Lung (tissue), 12 donors: Measurements from ENCODE around the gene DYNLRB2. TPM values are rescaled to one million over a fixed set of nuclear protein-coding genes. Genes with fewer than 3 reads are reported as not detected.

Experiments used
- ATAC-seq: fragments of 200-7000 bp; cut with Tn5 transposase; one replicate; pipeline ENCODE4 v1.9.1; 2020; ENCODE audit warnings: moderate number of reproducible peaks; ENCODE audit not compliant: insufficient read depth, low FRiP score
- DNase-seq, 3 donors: peaks; one replicate each; pipeline ENCODE4 v3.0.0-alpha.2; 2013 to 2017
- H3K27ac ChIP-seq, 2 donors: one replicate each; pipeline ENCODE4 v1.5.1; 2013; ENCODE audit warnings: mild to moderate bottlenecking in 2 of 2, moderate library complexity in 2 of 2, control low read depth in 1 of 2, inconsistent platforms in 1 of 2, low read depth in 1 of 2, low read length in 1 of 2
- H3K27me3 ChIP-seq, 3 donors: one replicate each; pipeline ENCODE4 v1.5.1; 2013; ENCODE audit warnings: low read length in 2 of 3; ENCODE audit not compliant: control insufficient read depth in 3 of 3, insufficient read depth in 3 of 3
- H3K36me3 ChIP-seq, 4 donors: one replicate each; pipeline ENCODE4 v1.5.1; 2013; ENCODE audit warnings: low read length in 4 of 4, mild to moderate bottlenecking in 1 of 4, moderate library complexity in 1 of 4; ENCODE audit not compliant: control insufficient read depth in 4 of 4, insufficient read depth in 4 of 4
- H3K4me1 ChIP-seq, 5 donors: one replicate each; pipeline ENCODE4 v1.5.1; 2013; ENCODE audit warnings: low read length in 5 of 5, mild to moderate bottlenecking in 2 of 5, moderate library complexity in 1 of 5; ENCODE audit not compliant: control insufficient read depth in 5 of 5, insufficient read depth in 5 of 5
- H3K4me3 ChIP-seq: one replicate; pipeline ENCODE4 v1.5.1; 2013; ENCODE audit warnings: mild to moderate bottlenecking, control low read depth, moderate library complexity
- H3K9ac ChIP-seq, 2 donors: one replicate each; pipeline ENCODE4 v1.5.1; 2013; ENCODE audit warnings: low read length in 2 of 2, control low read depth in 1 of 2; ENCODE audit not compliant: insufficient read depth in 1 of 2
- H3K9me3 ChIP-seq, 4 donors: one replicate each; pipeline ENCODE4 v1.5.1; 2013; ENCODE audit warnings: low read length in 3 of 4, mild to moderate bottlenecking in 1 of 4, moderate library complexity in 1 of 4; ENCODE audit not compliant: control insufficient read depth in 4 of 4, insufficient read depth in 3 of 4
- WGBS, 2 donors: extraction: QIAGEN DNeasy Blood & Tissue Kit; methylation state at CpG; one replicate each; pipeline ENCODE4 v1.1.7; 2013; 5-methylcytosine and 5-hydroxymethylcytosine counted together
- polyA plus RNA-seq, 2 donors: library from polyadenylated mRNA; stranded (reverse); fragments of 200-250 nt; gene quantifications; one replicate each; pipeline ENCODE4 v1.2.1, GENCODE V29; 2013
- total RNA-seq, 2 donors: library from RNA; depleted of rRNA in 1 of 2; stranded (reverse); fragments of >200 nt in 1 of 2; gene quantifications; one replicate each; pipeline ENCODE4 v1.2.1, GENCODE V29; 2014 to 2021
- TF ChIP-seq, protein P1 (sequence below): IDR thresholded peaks from 2 replicates; pipeline ENCODE4 v1.5.1; 2012; ENCODE audit warnings: mild to moderate bottlenecking; ENCODE audit errors: control extremely low read depth, extremely low read depth
- donor health status: control.
- donor health status: control.
- donor health status: Bipolar disorder and iron deficiency.
- donor health status: healthy.
- donor health status: DM: yes; HTN: yes; CAD: no.

Gene DYNLRB2
- total and polyA plus RNA-seq, 4 donors, result 15.8 to 20.9 (median 17.6) TPM

DNA sequence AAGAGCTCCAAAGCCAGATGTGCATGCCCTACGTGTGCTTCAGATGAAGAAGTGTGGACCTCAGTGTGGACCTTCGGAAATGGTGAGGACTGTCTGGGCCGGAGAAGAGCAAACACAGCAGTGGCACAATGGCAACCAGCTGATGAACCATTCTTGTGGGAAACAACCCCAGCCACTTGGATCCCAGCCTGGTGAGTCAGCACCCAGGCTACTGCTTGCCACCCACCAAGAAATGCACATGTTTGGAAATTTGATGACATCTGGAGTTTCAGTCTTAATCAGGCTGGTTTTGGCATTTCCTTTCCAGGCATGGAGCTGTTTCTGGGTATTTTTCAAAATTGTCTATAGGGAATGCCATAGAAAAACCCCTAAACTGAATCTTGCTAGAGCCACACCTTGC lies 42.7 kb downstream of the DYNLRB2 start:
- Histone ChIP-seq H3K9ac (no peak overlapping the region), H3K36me3 (no peaks in the 10 kb centered on the region), H3K9me3 (no peaks in the 10 kb centered on the region), H3K4me3 (no peak overlapping the region), H3K27me3 (no peaks in the 10 kb centered on the region), H3K27ac (no peak overlapping the region), H3K4me1 (no peaks in the 10 kb centered on the region)
- TF ChIP-seq, protein P1, sequence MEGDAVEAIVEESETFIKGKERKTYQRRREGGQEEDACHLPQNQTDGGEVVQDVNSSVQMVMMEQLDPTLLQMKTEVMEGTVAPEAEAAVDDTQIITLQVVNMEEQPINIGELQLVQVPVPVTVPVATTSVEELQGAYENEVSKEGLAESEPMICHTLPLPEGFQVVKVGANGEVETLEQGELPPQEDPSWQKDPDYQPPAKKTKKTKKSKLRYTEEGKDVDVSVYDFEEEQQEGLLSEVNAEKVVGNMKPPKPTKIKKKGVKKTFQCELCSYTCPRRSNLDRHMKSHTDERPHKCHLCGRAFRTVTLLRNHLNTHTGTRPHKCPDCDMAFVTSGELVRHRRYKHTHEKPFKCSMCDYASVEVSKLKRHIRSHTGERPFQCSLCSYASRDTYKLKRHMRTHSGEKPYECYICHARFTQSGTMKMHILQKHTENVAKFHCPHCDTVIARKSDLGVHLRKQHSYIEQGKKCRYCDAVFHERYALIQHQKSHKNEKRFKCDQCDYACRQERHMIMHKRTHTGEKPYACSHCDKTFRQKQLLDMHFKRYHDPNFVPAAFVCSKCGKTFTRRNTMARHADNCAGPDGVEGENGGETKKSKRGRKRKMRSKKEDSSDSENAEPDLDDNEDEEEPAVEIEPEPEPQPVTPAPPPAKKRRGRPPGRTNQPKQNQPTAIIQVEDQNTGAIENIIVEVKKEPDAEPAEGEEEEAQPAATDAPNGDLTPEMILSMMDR, result no peak
- WGBS, 2 donors, result 80 to 87% methylated on average over 3 of the region's 3 CpGs
- ATAC-seq (no peak), DNase-seq (no peak)

DNA sequence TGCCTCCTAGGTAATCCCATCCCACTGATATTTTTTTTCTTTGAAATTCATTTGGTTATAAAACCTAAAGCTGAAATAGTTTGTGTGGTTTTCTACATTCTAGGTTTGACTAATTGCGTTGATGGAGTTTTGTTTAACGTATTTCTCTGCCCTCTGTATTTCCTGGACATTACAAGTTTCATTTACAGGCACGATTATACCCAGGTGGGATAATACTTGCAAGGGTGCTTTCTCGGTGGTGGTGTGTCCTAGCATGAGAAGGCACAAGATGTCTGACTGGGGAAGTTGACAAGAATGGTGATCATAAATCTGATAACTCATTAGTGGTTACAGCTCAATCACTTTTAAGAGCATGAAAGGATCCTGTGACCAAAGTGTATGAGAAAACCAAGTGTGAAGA lies 45.0 kb downstream of the DYNLRB2 start:
- Histone ChIP-seq H3K4me3 (no peak overlapping the region), H3K36me3 (no peaks in the 10 kb centered on the region), H3K9me3 (no peaks in the 10 kb centered on the region), H3K27me3 (no peaks in the 10 kb centered on the region), H3K9ac (no peak overlapping the region), H3K4me1 (no peaks in the 10 kb centered on the region), H3K27ac (no peak overlapping the region)
- WGBS, 2 donors, result 82 to 92% methylated on average over 4 of the region's 4 CpGs
- DNase-seq (no peak), ATAC-seq (no peak)
- TF ChIP-seq, protein P1, result no peak

- no peak overlapping the region for H3K9ac ChIP-seq
- TF ChIP-seq, protein P1, result no peak
- H3K9me3 ChIP-seq, result peaks cover 0 to 3% (median 0%) of the 10 kb centered on the region in 4 donors
- H3K27me3 ChIP-seq, result no peaks in the 10 kb centered on the region
- H3K36me3 ChIP-seq, result no peaks in the 10 kb centered on the region
- H3K4me3 ChIP-seq, result no peak overlapping the region
- no peak overlapping the region for H3K27ac ChIP-seq
- no peak for ATAC-seq
- DNase-seq, result no peak
- H3K4me1 ChIP-seq, result no peaks in the 10 kb centered on the region
These were observed 45.7 kb downstream of the DYNLRB2 start for GRCh38 chr16:80586476-80586875.

DNA sequence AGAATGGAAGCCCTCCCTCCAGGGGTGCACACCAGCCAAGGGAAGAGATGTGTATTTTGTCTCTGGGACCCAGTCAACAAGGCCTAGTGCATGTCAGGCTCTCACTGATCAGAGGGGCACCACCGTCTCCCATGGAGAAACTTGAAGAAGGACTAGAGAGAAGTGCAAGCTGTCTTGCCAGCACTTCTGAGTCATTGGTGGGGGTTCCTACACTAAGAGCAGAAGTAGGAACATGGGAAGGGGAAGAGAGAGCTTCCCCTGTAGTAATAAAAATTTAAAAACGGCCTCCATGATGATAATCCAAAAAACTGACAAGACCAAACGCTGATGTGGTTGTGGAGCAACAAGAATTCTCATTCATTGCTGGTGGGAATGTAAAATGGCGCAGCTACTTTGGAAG lies 46.3 kb downstream of the DYNLRB2 start:
- Histone ChIP-seq H3K4me3 (no peak overlapping the region), H3K4me1 (no peaks in the 10 kb centered on the region), H3K27ac (no peak overlapping the region), H3K9ac (no peak overlapping the region), H3K36me3 (no peaks in the 10 kb centered on the region), H3K9me3 (peaks cover 0 to 4% (median 0%) of the 10 kb centered on the region in 4 donors), H3K27me3 (no peaks in the 10 kb centered on the region)
- 53 to 77% methylated on average over 4 of the region's 4 CpGs for WGBS, 2 donors
- DNase-seq (no peak), ATAC-seq (no peak)
- TF ChIP-seq, protein P1, result no peak
